Prostate gland (tissue), 2 donors: ENCODE results near the gene LAPTM4A. TPM values are rescaled to one million over a fixed set of nuclear protein-coding genes. Genes with fewer than 3 reads are reported as not detected.

Experiments
- DNase-seq: peaks from one replicate; pipeline ENCODE4 v3.0.0-alpha.2; 2019; ENCODE audit warnings: low spot score
- H3K27ac ChIP-seq, 2 donors: fragments of 200-600 bp; sonication (generic); 2 replicates each; pipeline ENCODE4 v1.5.1; 2017 to 2019
- H3K27me3 ChIP-seq: fragments of 200-600 bp; sonication (generic); replicated peaks from 2 replicates; pipeline ENCODE4 v1.5.1; 2019; ENCODE audit not compliant: insufficient read depth
- H3K36me3 ChIP-seq, 2 donors: fragments of 200-600 bp; sonication (generic); 1 replicate in 1 of 2; 2 replicates in 1 of 2; pipeline versions ENCODE4 v1.5.1 to v1.8.1; 2017 to 2019
- H3K4me1 ChIP-seq: fragments of 200-600 bp; sonication (generic); replicated peaks from 2 replicates; pipeline ENCODE4 v1.5.1; 2019
- H3K4me3 ChIP-seq, 2 donors: fragments of 200-600 bp; sonication (generic); 2 replicates each; pipeline ENCODE4 v1.5.1; 2017 to 2019
- H3K9me3 ChIP-seq: fragments of 200-600 bp; sonication (generic); 2 replicates; pipeline ENCODE4 v1.5.1; 2017
- POLR2A ChIP-seq: fragments of 450-650 bp; IDR thresholded peaks from one replicate; pipeline ENCODE4 v1.6.1; 2016; ENCODE audit warnings: antibody characterized with exemption, mild to moderate bottlenecking
- POLR2AphosphoS5 ChIP-seq: sonication (generic); formaldehyde crosslinking; IDR thresholded peaks from one replicate; pipeline ENCODE4 v1.6.1; 2017; ENCODE audit warnings: antibody characterized with exemption
- WGBS: methylation state at CpG from one replicate; pipeline ENCODE4 v1.1.5; 2018; 5-methylcytosine and 5-hydroxymethylcytosine counted together
- intact Hi-C: fragments of 100-400 bp; cut with DNase I; formaldehyde crosslinking; loops from one replicate; pipeline ENCODE4 v1.14.2; 2022
- total RNA-seq, 2 donors: library from RNA; depleted of rRNA; stranded (reverse); fragments of >200 nt; gene quantifications; one replicate each; pipeline ENCODE4 v1.1.0, GENCODE V29; 2016
- TF ChIP-seq, protein P1 (sequence below), 4 experiments: fragments of 200-600 bp in 2 of 4; fragments of 450-650 bp in 2 of 4; sonication (generic) in 2 of 4; IDR thresholded peaks; 1 replicate in 3 of 4; 2 replicates in 1 of 4; pipeline ENCODE4 v1.5.1; 2016 to 2019; ENCODE audit warnings: antibody characterized with exemption in 4 of 4, mild to moderate bottlenecking in 2 of 4, moderate library complexity in 2 of 4

LAPTM4A gene
- total RNA-seq, 2 donors from 2014 or later: 142 to 340 TPM

DNA sequence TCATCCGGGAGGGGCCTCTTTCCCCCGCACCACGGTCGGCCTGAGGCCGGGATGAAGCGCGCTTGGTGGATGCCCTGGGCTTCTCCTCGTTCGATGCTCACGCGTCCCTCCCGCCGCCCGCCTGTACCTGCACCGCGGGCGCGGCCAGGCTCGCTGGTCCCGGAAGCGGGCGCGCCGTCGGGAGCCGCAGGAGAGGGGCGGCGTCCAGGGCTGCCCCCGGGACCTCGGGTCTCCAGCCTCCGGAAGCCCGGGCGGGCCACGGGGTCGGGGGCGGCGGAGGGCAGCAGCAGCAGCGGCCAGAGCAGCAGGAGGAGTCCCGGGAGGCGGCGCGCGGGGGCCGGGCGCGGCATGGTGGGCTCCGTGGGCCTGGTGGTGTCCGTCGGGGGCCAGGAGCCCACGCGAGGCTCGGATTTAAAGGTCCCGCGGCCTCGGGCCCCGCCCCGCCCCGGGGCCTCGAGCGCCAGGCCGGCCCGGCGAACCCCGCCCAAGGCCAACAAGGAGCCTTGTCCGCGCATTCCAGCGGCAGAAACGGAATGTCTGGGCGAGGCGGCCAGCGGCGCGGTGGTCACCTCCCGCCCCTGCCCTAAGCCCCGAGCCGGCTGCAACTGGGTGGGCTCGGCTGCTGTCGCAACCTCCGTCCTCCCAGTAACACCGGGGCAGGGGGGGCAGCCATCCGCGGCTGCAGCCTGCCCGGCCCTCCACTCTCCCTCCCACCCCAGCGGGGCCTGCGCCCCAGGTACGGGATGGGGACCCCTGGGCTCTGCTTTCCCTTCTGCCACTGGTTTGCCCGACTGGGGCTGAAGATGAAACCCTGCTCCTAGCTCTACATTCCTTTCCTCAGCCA, 38.9 kb downstream of the LAPTM4A start, which contains the start of gene MATN3:
Gene MATN3, minus strand, starts transcription at position 387 of the 844 bp plus-strand sequence. Its CDS starts 37 bp downstream, at position 350.
- TF ChIP-seq, protein P1, sequence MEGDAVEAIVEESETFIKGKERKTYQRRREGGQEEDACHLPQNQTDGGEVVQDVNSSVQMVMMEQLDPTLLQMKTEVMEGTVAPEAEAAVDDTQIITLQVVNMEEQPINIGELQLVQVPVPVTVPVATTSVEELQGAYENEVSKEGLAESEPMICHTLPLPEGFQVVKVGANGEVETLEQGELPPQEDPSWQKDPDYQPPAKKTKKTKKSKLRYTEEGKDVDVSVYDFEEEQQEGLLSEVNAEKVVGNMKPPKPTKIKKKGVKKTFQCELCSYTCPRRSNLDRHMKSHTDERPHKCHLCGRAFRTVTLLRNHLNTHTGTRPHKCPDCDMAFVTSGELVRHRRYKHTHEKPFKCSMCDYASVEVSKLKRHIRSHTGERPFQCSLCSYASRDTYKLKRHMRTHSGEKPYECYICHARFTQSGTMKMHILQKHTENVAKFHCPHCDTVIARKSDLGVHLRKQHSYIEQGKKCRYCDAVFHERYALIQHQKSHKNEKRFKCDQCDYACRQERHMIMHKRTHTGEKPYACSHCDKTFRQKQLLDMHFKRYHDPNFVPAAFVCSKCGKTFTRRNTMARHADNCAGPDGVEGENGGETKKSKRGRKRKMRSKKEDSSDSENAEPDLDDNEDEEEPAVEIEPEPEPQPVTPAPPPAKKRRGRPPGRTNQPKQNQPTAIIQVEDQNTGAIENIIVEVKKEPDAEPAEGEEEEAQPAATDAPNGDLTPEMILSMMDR (IDR thresholded peaks at IDR 0.05): no peak
- no peak for TF ChIP-seq POLR2AphosphoS5
- no peak for TF ChIP-seq POLR2A
- 1% methylated on average over 30 of the region's 87 CpGs for WGBS
- H3K36me3 ChIP-seq: no peaks in the 10 kb centered on the region
- H3K27ac ChIP-seq: peak within 1 kb of the TSS; percentile 62 to 63
- no peaks in the 10 kb centered on the region for H3K4me1 ChIP-seq
- peak within 1 kb of the TSS; percentile 41 to 47 for H3K4me3 ChIP-seq
- no peaks in the 10 kb centered on the region for H3K27me3 ChIP-seq
- intact Hi-C loops: loop anchor here (5.0 kb wide), 1 partner anchor 40 kb away; the partner anchor contains the start of gene LAPTM4A
- no peaks in the 10 kb centered on the region for H3K9me3 ChIP-seq
- no peak for DNase-seq

DNA sequence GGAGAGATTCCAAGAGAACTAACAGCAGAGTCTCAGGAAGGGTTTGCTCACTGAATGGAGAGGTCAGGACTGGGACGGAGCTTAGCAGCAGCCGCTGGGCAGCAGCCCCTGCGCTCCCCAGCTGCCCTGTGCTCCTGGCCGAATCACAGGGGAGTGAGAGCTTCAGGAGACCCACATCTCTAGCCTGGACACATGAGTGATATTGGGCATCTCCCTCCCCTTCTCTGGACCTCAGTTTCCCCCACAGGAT, 39.5 kb downstream of the LAPTM4A start:
- Histone ChIP-seq H3K4me3 (peak overlapping the region in 1 of 2 donors; percentile 47), H3K9me3 (no peaks in the 10 kb centered on the region), H3K27me3 (no peaks in the 10 kb centered on the region), H3K4me1 (no peaks in the 10 kb centered on the region), H3K36me3 (no peaks in the 10 kb centered on the region), H3K27ac (no peak overlapping the region)
- DNase-seq: no peak
- no peak for TF ChIP-seq POLR2AphosphoS5
- TF ChIP-seq POLR2A: no peak
- TF ChIP-seq, protein P1 (IDR thresholded peaks at IDR 0.05): no peak
- WGBS: 33% methylated on average over 4 of the region's 4 CpGs
- intact Hi-C loops: loop anchor here (5.0 kb wide), 1 partner anchor 40 kb away; the partner anchor contains the start of gene LAPTM4A

DNA sequence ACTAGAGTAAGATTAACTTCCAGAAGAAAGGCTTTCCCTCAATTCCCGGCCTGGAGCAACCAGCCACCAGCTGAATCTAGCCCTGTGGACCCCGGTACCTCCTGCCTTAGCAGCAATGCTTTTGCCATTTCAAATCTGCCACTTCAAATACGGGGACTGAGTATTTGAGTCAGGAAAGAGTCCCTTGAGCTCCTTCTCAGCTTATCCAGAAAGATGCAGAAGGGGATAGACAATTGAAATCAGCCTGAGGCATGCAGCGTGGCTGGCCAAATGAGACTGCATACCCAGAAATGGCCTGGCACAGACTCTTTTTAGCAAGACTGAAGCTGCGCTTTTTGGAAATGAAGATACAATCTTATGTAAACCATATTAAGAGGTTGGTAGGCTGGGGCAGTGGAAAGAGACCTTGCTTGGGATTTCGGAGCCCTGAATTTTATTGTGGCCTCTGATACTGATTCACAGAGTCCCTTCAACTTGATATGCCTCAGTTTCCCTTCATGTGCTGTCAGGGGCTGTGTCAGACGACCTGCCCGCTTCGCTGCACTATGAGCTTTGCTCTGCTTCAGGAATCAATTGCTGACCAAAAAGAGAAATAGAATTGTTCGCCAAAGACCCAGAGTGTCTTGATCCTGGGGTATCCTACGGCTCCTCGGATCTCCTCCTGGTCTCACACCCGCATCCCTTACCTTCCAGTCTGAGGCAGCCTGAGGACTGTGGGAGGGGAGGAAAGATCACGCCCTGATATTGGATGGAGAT, 40.0 kb downstream of the LAPTM4A start:
- TF ChIP-seq, protein P1 (IDR thresholded peaks at IDR 0.05): no peak
- TF ChIP-seq POLR2A: no peak
- no peak for TF ChIP-seq POLR2AphosphoS5
- Histone ChIP-seq H3K36me3 (no peaks in the 10 kb centered on the region), H3K27ac (no peak overlapping the region), H3K4me1 (no peaks in the 10 kb centered on the region), H3K27me3 (no peaks in the 10 kb centered on the region), H3K4me3 (no peak overlapping the region), H3K9me3 (no peaks in the 10 kb centered on the region)
- 62% methylated on average over 14 of the region's 14 CpGs for WGBS
- intact Hi-C loops: loop anchor here (5.0 kb wide), 1 partner anchor 41 kb away; the partner anchor contains the start of gene LAPTM4A
- no peak for DNase-seq

DNA sequence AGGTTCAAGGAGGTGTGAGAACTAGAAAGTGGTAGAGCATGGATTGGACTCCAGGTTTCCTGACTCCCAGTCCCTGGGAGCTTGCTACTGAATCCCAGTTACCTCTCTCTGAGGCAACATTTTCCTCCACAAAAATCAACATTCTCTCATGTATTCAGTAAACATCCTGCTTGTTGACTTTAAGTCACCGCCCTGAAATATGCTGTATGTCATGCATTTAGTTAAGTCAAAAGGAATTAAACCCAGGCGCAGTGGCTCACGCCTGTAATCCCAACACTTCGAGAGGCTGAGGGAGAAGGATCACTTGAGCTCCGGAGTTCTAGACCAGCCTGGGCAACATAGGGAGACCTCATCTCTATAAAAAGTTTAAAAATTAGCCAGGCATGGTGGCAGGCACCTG, 42.7 kb downstream of the LAPTM4A start:
- no peaks in the 10 kb centered on the region for H3K9me3 ChIP-seq
- intact Hi-C loops: no loop called here
- H3K4me1 ChIP-seq: no peaks in the 10 kb centered on the region
- no peaks in the 10 kb centered on the region for H3K36me3 ChIP-seq
- H3K27me3 ChIP-seq: no peaks in the 10 kb centered on the region
- no peak overlapping the region for H3K4me3 ChIP-seq
- no peak overlapping the region for H3K27ac ChIP-seq
- DNase-seq: no peak
- 73% methylated on average over 5 of the region's 5 CpGs for WGBS
- TF ChIP-seq POLR2A (no peak), POLR2AphosphoS5 (no peak)
- TF ChIP-seq, protein P1 (IDR thresholded peaks at IDR 0.05): no peak
